ENCODE results near the gene TBCD. TPM values are rescaled to one million over a fixed set of nuclear protein-coding genes. Genes with fewer than 3 reads are reported as not detected.

Gene TBCD
- total RNA-seq, 1 donor from 2014 or later = 44.5 TPM

DNA sequence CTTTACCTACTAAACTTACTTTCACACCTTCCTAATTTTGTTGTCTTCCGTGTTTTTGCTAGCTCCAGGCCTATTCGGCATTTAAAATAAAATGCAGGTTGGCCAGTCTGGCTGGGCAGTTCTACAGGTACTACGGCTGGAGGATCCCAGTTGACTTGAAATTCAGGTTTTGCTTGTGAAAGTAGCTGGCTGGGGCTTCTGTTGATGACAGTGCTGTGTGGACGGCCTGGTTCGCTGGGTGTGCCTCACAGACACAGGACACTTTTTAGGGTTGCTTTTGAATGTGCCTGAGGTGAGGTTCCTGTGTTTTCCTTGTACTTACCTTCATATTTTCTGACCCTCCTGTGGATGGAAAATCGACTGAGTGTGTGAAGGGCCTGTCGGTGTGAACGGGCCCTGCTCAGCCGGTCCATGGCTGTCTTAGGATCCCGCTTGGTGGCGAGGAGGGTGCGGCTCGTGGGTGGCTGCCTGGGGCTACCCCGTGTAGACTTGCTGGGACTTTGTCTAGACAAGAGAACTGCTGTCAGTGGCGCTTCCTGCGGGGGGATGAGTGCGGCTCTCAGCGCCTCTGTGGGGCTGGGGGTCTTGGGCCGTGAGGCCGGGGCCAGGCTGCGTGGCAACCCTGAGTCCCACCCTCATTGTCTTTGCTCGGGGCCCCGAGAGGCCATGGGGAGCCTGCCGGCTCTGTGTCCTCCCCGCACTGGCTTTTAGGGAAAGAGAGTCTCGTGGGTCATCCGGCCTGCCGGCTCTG, 106.7 kb downstream of the TBCD start:
- DNase-seq = no peak

DNA sequence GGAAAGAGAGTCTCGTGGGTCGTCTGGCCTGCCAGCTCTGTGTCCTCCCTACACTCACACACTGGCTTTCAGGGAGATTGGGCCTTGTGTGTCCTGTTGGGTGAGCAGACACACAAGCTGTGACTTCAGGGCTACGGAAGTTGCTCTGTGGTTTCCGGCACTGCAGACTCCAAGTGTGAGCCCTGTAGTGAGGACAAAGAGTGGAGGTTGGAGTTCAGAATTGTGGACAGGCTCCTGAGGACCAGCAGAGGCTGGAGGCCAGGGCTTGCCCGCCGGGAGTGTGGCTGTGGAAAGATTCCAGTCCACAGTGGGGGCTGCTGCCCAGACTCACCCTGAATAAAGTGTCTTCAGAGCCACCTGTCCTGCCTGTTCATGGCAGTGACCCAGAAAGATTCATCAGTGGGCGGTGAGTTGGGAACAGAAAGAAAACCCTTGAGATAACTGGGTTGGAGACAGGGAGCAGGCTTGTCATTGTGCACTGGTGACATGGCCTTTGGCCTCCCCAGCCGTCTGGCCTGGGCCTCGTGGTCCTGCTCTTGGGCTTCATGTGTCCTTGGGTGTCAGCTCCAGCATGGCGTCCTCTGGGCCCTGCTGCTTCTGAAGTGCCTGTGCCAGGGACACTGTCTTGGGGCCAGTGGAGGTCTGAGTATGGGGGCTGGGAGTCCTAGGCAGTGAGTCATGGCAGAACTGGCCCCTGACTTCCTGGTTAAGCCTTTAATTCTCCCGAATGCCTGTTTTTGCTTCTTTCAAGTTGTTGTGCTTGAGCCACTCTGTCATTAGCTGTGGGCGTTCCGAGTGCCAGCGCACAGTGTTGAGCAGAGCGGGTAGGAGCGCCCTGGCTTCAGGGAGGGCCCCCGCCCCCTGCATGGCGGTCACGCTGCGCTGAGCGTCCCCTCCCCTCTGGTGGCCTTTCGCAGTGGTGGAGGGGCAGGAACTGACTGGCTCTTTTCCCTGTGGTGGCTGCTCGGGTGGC, 107.9 kb downstream of the TBCD start:
- no peak for DNase-seq

DNA sequence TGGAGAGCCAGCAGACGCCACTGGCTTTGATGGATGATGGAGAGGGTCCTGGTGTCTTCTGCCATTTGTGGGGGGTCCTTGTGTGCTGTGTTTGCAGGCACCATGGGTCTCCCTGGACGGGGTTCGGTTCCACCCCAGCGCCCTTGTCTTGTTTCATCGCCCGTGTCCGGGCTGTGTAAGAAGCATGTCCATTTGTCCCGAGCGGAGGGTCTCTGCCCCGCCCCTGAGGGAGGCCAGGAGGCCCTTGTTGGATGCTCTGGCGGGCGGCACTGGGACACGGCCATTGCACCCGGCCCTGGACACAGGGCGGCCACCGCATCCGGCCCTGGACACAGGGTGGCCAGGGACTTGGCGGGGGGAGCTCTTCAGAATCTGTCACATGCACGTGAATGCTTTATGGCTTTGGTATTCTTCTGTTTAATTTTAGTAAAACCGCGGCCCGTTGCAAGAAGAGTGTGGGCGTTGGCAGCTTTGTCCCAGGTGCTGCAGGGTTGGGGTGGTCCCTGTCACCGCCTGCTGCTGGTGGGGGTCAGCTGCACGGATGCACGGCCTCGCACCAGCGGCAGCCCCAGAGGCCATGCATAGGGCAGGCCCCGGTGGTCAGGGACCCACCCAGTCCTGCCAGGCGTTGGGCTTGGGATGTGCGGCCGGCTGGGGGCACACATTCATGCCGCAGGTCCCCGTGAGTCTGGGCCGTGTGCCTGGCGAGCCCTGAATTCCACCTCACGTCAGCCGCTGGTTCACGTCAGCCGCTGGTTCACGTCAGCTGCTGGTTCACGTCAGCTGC, 108.9 kb downstream of the TBCD start:
- DNase-seq = no peak

DNA sequence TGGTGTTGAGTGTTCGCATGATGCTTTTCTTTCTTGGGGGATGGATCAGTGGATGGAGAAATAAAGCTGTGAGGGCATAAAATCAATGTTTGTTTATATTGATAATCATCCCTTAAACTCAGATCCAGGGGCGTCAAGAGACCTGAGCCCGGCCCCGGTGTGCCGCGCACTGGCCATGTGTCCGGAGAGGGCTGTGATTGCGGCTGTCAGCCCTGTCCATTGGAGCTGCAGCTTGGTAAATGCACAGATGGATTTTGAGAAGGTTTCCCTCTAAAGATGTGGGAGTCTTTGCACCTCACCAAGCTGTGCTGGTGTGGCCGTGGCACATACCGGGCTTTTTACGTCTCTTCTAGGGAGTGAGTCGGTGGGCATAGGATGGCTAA, 109.5 kb downstream of the TBCD start:
- no peak for DNase-seq

DNA sequence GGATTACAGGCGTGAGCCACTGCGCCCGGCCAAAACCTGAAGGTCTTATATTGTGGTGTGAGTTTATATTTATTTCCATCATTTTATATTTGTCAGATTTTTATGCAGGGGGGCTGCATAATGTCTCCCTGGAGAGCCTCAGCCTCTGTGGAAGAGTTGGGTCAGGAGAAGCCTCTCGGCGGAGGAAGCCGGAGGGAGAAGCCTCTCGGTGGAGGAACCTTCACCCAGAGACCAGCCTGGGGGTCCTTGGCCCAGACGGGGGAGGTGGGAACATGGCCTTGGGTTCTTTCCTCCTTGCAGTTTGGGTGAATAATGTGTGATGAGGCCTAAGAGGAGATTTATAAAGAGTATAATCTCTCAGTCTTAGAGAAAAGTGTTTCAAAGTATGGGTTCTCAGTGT, 110.3 kb downstream of the TBCD start:
- no peak for DNase-seq

DNA sequence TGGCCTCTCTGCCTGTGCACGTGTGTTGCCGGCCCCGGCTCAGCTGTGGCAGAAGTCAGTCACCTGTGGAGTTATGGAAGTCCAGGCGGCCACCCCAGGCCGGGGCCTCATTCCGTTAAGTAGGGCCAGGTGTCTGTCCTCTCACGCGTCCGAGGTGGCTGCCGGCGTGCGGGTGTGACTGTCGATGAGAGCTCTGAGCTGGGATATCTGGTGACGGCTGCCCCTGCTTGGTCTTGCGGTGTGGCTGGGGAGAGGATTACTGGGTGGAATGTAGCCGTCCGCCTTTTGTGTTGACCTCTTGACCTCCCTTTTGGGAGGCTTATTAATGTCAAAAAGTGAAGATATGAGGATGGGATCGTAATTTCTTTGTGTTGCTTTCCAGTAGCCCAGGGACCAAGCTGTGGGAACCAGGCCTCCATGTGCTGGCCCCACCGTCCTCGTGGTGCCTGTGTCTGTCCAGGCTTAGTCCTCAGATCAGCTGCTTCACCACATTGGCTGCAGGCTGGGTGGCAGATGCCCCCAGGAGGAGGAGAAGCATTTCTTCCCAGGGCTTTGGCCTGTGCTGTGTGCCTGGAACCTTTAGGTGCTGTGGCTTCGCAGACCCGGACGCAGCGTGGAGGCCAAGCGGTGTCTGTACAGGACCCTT, 111.0 kb downstream of the TBCD start:
- DNase-seq = no peak

DNA sequence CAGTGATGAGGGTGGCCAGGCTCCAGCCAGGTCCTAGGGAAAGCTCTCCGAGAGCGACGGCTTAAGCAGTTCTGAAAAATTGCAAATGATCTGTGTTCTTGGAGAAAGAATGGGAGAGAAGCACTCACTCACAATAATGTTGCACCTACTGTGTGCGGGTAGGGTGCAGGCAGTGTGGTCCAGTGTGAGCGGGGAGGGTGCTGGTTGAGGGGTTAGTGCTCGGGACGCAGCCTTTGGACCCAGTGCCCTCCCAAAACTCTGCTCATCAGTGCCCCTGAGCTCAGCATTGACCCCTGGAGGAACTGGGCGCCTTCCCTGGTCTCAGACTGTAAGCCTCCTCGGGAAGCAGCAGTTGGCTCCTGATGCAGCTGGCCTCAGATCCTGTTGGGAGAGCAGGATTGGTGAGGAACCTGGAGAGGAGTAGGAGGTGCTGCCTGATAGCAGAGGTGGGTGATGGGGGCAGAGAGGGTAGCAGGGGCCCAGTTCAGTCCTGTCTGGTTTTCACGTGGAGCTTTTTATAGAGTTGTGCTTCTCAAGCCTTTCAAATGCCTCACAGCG, 111.6 kb downstream of the TBCD start:
- no peak for DNase-seq

DNA sequence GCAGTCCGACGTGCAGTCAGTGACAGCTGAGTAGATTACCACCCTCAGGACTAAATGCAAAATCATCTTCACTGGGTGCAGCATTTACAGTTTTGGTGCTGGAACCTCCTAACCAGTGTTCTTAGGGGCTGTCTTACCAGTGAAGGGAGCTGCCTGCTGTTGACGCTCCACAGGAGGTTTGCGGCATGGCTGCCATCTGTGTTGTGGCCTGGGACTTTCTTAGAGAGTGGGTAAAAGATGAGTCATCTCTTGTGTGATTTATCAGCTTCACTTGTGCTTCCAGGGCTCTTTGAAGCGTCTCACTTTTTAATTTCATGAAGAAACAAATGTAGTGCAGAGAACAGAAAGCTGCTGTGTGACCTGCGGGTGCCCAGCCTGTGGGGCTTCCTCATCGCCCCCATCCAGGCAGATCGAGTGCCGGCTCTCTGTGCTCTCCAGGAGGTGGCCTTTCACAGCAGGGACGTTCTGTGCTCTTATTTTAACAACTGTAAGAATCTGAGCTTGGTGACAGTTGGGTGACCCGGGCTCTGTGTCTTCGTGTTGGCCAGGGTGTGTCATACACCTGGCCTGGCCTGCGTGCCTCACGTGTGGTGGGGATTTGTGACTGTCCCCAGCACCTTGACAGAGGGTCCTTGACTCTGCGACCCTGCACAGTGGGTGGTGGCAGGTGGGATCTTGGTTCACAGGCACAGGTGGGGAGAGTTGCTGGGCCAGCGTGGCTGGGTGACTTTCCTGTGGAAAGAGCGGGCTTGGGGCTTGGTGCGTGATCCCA, 112.3 kb downstream of the TBCD start:
- DNase-seq = peak; percentile 39

DNA sequence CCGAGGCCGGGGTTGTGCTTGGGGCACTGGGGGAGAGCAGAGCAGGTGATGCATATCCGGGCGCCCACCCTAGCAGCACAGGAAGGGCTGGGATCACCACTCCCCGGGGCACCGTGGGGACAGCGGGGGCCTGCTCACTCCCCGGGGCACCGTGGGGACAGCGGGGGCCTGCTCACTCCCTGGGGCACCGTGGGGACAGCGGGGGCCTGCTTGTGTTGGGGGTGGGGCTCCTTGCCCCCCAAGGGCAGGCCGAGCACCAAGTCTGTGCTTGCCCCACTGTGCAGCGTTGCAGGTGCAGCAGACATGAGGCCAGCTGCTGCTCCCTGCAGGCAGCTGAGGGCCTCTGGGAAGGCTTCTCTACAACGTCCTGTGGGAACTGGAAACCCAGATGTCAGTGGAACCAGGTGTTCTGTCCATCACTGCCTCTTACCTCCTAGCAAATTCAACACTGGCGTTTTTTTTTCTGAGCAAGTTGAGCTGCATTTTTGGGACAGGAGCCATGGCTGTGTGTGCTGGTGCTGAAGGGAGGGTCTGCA, 112.9 kb downstream of the TBCD start:
- no peak for DNase-seq

DNA sequence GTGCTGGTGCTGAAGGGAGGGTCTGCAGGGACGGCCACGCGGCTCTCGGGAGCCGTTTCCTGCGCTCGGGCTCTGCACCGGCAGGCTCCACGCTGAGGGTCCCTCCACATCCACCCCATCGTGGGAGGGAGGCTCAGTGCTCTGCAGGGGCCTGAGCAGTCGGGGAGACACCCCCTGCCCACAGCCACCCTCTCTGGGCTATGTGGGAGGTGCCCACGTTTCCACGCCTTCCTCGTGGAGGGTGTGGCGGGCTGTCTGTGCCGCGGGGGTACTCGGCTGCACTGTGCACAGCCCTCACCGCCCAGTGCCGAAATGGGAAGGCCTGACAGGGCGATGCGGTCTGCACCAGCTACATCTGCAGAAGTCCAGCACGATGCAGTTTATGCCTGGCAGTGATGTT, 113.4 kb downstream of the TBCD start:
- DNase-seq = no peak

DNA sequence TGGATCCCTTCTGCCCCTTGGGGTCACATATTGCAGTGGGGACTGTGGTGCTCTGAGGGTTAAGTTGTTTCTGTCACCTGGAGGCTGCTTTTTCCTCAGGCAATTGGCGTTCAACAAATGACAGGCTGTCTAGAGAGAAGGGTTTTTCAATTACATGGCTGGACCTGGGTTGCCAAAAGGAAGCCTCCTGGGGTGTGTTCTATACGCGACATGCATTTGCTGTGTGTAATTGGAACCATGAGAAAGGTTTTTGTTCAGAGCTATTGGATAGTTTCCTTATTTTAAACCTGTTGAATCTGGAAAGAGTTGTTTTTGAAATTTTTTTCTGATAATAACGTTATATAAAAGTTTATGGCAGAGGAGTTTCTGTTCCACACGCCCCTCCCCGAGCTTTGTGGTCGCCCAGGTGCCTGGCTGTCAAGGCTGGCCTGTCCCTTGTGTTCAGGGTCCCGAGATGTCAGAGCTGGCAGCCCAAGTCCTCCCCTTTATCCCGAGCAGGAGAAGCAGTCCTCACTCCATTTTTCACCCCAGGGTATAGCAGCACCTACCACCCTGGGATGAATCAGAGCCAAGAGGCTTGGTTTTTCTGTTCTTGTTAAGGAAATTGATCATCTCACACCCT, 114.0 kb downstream of the TBCD start:
- no peak for DNase-seq

DNA sequence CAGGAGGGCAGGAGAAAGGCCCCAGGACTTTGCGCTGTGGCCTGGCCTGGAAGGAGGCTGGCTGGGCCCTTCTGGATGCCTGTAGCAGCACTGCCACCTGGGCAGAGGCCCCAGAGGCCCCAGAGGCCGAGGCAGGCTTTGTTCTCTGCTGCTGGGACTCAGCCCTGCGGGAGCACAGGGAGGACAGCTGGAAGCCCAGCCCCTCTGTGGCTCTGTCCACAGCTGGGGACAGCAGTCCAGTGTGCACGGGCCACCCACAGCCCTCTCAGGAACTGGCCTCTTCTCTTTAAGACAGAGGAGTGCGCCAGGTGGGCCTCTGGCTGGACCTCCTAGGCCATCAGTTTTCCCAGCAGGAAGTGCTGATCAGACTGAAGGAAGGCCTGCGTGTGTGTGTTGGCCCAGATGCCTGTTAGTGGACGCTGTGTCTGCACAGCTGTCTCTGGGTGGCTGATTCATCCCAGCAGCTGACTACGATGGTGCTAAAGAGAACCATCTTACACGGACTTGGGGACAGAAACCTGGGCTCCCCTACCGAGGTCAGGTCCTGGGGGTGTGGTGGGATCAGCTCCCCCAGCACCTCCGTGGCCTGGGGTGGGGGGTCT, 114.8 kb downstream of the TBCD start:
- DNase-seq = peak; percentile 33

DNA sequence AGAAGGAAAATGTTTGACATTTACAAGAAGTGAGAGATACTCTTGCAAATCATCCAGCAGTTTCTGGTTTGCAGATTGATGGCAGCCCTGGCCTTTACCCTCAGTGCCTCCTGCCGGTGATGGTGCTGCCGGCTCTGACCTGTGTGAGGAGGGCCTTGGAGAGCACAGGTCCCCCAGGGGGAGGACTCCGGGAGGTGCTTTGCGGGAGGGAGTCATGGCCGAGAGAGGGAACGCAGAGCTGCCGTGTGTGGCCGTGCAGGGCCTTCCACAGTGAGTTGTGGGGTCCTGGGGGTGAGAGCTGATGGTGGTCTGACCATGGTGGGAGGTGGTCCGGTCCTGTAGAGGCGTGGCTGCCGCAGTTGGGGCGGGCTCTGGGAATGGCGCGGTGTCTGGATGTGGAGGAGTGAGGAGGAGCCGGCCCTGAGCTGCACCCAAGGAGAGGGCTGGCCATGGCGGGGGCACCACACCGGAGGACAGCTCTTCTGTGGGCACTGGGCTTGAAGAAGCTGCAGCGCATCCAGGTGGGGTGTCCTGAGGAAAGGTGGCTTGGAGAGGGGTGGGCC, 116.0 kb downstream of the TBCD start:
- no peak for DNase-seq

DNA sequence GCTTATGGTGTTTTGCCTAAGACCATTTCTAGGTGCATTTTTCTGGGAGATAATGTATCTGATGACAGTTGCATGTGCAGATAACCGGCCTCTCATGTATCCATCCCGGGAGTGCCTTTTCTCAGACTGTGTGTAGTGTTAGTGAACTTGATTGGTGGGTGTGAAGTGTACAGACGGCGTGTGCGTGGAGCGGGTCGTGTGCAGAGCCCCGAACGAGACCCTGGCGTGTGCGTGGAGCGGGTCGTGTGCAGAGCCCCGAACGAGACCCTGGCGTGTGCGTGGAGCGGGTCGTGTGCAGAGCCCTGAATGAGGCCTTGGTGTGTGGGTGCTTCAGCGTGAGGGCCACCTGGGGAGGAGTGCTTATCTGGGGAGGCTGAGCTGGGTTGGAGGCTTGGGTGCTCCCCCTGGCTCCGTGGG, 116.9 kb downstream of the TBCD start:
- DNase-seq = no peak

DNA sequence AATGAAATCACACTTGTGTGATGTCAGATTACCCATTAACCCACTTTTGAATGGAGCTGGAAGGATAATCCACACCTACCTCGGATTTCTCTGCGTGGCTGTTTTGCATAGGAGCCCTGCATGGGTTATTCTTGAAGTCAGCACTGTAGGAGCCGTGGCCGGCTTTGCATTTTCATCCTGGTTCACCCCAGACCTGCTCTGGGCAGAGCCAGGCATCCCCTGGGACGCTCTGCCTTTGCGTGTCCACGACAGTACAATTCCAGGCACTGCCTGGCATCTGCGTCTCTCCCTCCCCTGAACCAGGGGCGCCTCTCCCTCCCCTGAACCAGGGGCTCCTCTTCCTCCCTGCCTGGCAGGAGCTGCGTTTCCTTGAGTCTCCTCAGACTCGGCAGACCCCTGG, 117.7 kb downstream of the TBCD start:
- no peak for DNase-seq

DNA sequence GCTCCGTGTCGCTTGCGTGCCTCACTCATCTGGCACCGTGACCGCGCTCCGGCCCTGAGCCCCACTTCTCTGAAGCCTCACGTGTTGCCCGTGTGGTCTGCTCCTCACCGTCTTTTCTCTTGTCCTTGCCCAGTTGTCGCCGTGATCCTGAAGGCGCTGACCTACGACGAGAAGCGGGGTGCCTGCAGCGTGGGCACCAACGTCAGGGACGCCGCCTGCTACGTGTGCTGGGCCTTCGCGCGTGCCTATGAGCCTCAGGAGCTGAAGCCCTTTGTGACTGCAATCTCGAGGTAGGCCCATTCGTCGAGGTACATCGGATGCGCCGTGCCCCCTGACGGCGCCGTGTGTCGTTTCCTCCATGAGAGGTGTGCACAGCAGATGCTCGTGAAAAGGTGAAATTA, 118.2 kb downstream of the TBCD start:
- no peak for DNase-seq

DNA sequence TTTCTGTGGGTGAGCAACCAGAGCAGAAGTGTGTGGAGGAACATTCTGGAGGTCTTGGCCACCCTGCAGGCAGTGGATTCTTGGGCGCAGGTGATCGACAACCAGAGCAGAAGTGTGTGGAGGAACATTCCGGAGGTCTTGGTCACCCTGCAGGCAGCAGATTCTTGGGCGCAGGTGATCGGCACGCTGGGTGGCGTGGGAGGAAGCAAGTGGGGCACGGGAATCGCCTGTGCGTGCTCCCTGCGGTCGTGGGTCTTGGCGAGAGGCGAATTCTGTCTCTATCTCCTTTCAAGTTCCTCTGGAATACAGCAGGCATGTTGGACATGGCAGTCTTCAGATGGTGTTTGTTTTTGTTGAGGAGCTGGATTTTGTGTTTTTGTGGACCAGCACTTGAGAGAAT, 118.7 kb downstream of the TBCD start:
- DNase-seq = no peak

DNA sequence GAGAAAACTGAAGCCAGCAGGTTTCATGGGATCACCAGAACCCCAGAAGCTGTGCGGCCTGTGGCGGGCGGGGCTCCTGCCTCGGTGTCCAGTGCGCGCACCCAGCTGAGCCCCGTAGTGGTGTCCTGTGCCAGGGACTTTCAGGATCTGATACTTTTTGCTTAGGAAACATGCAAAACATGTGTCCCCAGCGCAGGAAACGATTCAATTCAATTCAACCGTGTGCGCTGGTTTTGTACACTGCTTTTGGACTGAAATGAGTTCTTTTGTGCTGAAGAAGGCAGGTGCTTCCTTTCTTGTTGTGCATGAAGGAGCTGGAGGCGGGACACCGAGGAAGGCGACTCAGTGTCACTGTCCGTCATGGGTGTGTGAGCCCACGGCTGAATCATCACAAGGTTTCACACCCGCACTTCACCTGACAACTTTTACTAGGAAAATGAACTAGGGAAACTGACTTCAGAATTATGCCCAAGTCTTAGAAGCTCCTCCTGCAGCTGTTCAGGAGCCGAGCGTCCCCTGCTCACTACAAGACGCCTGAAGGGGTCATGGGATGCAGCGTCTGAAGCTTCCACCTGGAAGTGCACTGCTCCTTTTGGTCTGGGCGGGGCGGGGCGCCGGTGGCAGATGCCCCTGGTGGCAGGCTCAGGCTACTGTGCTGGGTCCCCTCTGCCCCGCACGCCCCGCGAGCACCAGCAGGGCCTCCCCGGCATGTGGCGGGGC, 119.4 kb downstream of the TBCD start:
- DNase-seq = no peak
